DND-41 (cell line): ENCODE measurements around the gene MYL6.
"Not testable (repeated sequence)": the region's sequence is repeated elsewhere in the genome, so short reads cannot be mapped to it uniquely, and the experiment has no call there.

Experiments used
- ATAC-seq: fragments of 200-7000 bp; cut with Tn5 transposase; 3 replicates; pipeline ENCODE4 v1.9.1; 2021; ENCODE audit warnings: low read depth; ENCODE audit not compliant: insufficient read depth
- DNase-seq: peaks from one replicate; pipeline ENCODE4 v3.0.0-alpha.2; 2020
- H2AFZ ChIP-seq: 2 replicates; pipeline ENCODE4 v1.6.0; 2012; ENCODE audit warnings: low read depth, low read length
- H3K27ac ChIP-seq: 2 replicates; pipeline ENCODE4 v1.5.1; 2012; ENCODE audit warnings: low read length, inconsistent platforms
- H3K27me3 ChIP-seq: fragments of 200-600 bp; sonication (generic); 2 replicates; pipeline ENCODE4 v1.6.0; 2012; ENCODE audit warnings: low read length, mild to moderate bottlenecking, inconsistent platforms; ENCODE audit not compliant: insufficient read depth, poor library complexity
- H3K36me3 ChIP-seq: 2 replicates; pipeline ENCODE4 v1.5.1; 2012; ENCODE audit warnings: low read length, inconsistent platforms; ENCODE audit not compliant: insufficient read depth
- H3K4me1 ChIP-seq: 2 replicates; pipeline ENCODE4 v1.5.1; 2012; ENCODE audit warnings: mild to moderate bottlenecking, low read length; ENCODE audit not compliant: insufficient read depth
- H3K4me2 ChIP-seq: 2 replicates; pipeline ENCODE4 v1.6.0; 2012; ENCODE audit warnings: mild to moderate bottlenecking, moderate library complexity, low read length, inconsistent platforms; ENCODE audit not compliant: insufficient read depth
- H3K4me3 ChIP-seq, 2 experiments: fragments of 200-600 bp in 1 of 2; shearing (Covaris generic) in 1 of 2; 2 replicates each; pipeline ENCODE4 v1.5.1; 2012 to 2016; ENCODE audit warnings: inconsistent platforms in 2 of 2, low read length in 2 of 2, mild to moderate bottlenecking in 2 of 2, low read depth in 1 of 2, moderate library complexity in 1 of 2
- H3K79me2 ChIP-seq: 2 replicates; pipeline ENCODE4 v1.6.0; 2012; ENCODE audit warnings: low read length, inconsistent platforms; ENCODE audit not compliant: insufficient read depth
- H3K9ac ChIP-seq: 2 replicates; pipeline ENCODE4 v1.6.0; 2012; ENCODE audit warnings: low read depth, mild to moderate bottlenecking, inconsistent platforms, low read length, moderate library complexity
- H3K9me3 ChIP-seq: 2 replicates; pipeline ENCODE4 v1.5.1; 2012; ENCODE audit warnings: low read length, moderate library complexity, mild to moderate bottlenecking, inconsistent platforms; ENCODE audit not compliant: insufficient read depth, severe bottlenecking
- H4K20me1 ChIP-seq: 2 replicates; pipeline ENCODE4 v1.6.0; 2012; ENCODE audit warnings: low read length; ENCODE audit not compliant: insufficient read depth
- EZH2 ChIP-seq: IDR thresholded peaks from 3 replicates; pipeline ENCODE4 v1.6.1; 2012; ENCODE audit warnings: borderline replicate concordance, low read depth, mild to moderate bottlenecking, moderate library complexity, low read length, inconsistent platforms; ENCODE audit not compliant: severe bottlenecking
- TF ChIP-seq, protein P1 (sequence below): IDR thresholded peaks from 2 replicates; pipeline ENCODE4 v1.5.1; 2012; ENCODE audit warnings: borderline replicate concordance, low read length, moderate library complexity, mild to moderate bottlenecking; ENCODE audit not compliant: poor library complexity, severe bottlenecking; ENCODE audit errors: extremely low read depth

The MYL6 gene

GRCh38 chr12:56192582-56192981 lies 34.4 kb downstream of the MYL6 start:
- no peak for DNase-seq
- Histone ChIP-seq H3K4me2 (no peak overlapping the region), H2AFZ (peak overlapping the region; percentile 44), H3K4me1 (peaks cover 37% of the 10 kb centered on the region), H3K27ac (no peak overlapping the region), H4K20me1 (peaks cover 9% of the 10 kb centered on the region), H3K9me3 (no peaks in the 10 kb centered on the region), H3K4me3 (no peak overlapping the region), H3K9ac (no peak overlapping the region), H3K79me2 (peaks cover 33% of the 10 kb centered on the region), H3K27me3 (no peaks in the 10 kb centered on the region), H3K36me3 (peaks cover 5% of the 10 kb centered on the region; the same call in 1 of the 2 replicates)
- ATAC-seq = no peak
- no peak for TF ChIP-seq EZH2
- TF ChIP-seq, protein P1, sequence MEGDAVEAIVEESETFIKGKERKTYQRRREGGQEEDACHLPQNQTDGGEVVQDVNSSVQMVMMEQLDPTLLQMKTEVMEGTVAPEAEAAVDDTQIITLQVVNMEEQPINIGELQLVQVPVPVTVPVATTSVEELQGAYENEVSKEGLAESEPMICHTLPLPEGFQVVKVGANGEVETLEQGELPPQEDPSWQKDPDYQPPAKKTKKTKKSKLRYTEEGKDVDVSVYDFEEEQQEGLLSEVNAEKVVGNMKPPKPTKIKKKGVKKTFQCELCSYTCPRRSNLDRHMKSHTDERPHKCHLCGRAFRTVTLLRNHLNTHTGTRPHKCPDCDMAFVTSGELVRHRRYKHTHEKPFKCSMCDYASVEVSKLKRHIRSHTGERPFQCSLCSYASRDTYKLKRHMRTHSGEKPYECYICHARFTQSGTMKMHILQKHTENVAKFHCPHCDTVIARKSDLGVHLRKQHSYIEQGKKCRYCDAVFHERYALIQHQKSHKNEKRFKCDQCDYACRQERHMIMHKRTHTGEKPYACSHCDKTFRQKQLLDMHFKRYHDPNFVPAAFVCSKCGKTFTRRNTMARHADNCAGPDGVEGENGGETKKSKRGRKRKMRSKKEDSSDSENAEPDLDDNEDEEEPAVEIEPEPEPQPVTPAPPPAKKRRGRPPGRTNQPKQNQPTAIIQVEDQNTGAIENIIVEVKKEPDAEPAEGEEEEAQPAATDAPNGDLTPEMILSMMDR = no peak

- H3K9ac ChIP-seq = no peak overlapping the region
- peaks cover under 1% of the 10 kb centered on the region; the same call in 1 of the 2 replicates for H3K36me3 ChIP-seq
- no peaks in the 10 kb centered on the region for H3K27me3 ChIP-seq
- H3K9me3 ChIP-seq = no peaks in the 10 kb centered on the region
- peaks cover 28% of the 10 kb centered on the region for H3K79me2 ChIP-seq
- peak overlapping the region; percentile 84 for H2AFZ ChIP-seq
- H3K4me3 ChIP-seq = no peak overlapping the region
- peaks cover 32% of the 10 kb centered on the region for H3K4me1 ChIP-seq
- ATAC-seq (peak; percentile 22; the same call in 1 of the 3 replicates), DNase-seq (peak; percentile 83)
- peaks cover 3% of the 10 kb centered on the region for H4K20me1 ChIP-seq
- no peak for TF ChIP-seq EZH2
- TF ChIP-seq, protein P1 = peak; percentile 92
- peak overlapping the region; percentile 15 for H3K27ac ChIP-seq
- H3K4me2 ChIP-seq = peak overlapping the region; percentile 35; the same call in 1 of the 2 replicates
These were observed 34.9 kb downstream of the MYL6 start for GRCh38 chr12:56193025-56193578.

DNA sequence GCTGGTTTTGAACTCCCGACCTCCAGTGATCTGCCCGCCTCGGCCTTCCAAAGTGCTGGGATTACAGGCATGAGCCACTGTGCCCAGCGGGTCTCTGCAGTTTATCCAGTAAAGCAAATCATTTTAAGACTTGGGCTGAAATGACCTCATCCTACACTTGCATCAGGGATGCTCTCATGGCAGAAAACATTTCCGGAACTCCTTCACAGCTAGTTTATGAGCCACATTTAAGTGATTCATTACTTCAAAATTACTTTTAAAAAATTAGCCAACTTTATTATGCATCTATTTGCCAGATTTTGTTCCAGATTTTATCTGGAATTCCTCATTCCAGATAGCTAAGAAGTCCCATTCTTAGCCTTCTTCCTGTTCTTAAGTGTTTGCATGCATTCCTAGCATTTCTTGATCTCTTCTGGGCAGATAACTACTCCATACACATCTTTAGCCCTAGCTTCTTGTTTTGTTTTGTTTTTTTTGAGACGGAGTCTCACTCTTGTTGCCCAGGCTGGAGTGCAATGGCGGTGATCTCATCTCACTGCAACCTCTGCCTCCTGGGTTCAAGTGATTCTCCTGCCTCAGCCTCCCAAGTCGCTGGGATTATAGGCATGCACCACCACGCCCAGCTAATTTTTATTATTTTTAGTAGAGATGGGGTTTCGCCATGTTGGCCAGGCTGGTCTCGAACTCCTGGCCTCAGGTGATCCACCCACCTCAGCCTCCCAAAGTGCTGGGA lies 38.8 kb downstream of the MYL6 start:
- not testable (repeated sequence) for H3K27me3 ChIP-seq, H3K4me2 ChIP-seq, H3K4me3 ChIP-seq, H3K9me3 ChIP-seq, ATAC-seq, H3K36me3 ChIP-seq, DNase-seq, H3K4me1 ChIP-seq, H2AFZ ChIP-seq, H4K20me1 ChIP-seq, H3K27ac ChIP-seq, H3K79me2 ChIP-seq, H3K9ac ChIP-seq

DNA sequence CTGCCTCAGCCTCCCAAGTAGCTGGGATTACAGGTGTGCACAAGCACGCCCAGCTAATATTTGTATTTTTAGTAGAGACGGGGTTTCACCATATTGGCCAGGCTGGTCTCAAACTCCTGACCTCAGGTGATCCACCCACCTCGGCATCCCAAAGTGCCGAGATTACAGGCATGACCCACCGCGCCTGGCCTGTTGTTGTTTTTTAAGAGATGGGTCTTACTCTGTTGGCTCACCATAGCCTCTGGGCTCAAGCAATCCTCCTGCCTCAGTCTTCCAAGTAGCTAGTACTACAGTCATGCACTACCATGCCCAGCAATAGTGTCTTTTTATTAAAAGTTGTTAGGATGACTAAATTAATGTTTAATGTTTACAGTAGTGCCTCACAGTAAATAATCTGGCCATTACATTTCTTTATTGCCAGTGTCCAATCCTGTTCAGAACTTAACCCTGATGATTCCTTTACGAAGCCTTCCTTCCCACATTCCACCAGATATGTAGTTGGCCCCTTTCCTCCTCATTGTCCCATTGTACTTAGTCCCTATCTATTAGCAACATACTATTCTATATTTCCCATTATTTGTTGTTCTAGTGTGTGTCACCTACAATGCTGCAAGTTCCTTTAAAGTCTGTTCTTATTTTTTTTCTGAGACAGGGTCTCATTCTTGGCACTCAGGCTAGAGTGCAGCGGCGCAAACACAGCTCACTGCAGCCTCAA lies 39.9 kb downstream of the MYL6 start:
- no peaks in the 10 kb centered on the region for H4K20me1 ChIP-seq
- H3K4me3 ChIP-seq = no peak overlapping the region

More for the DNA sequence above, 39.9 kb downstream of the MYL6 start:
- DNase-seq = no peak
- ATAC-seq = no peak
- no peaks in the 10 kb centered on the region for H3K9me3 ChIP-seq
- no peaks in the 10 kb centered on the region for H3K36me3 ChIP-seq
- H3K27me3 ChIP-seq = no peaks in the 10 kb centered on the region
- no peak overlapping the region for H3K4me2 ChIP-seq
- peaks cover 5% of the 10 kb centered on the region for H3K4me1 ChIP-seq
- TF ChIP-seq EZH2 = no peak
- TF ChIP-seq, protein P1 = no peak
- H3K79me2 ChIP-seq = no peaks in the 10 kb centered on the region
- no peak overlapping the region for H3K9ac ChIP-seq
- no peak overlapping the region for H2AFZ ChIP-seq
- H3K27ac ChIP-seq = no peak overlapping the region
